ENCODE data around the gene CCDC51. TPM values are rescaled to one million over a fixed set of nuclear protein-coding genes. Genes with fewer than 3 reads are reported as not detected.

The CCDC51 gene
- polyA plus RNA-seq, 1 donor from 2014 or later = 13.4 TPM

GRCh38 chr3:48456456-48456855 is 16.5 kb upstream of the CCDC51 start:
- Mint-ChIP-seq H3K4me3 (no peak overlapping the region), H3K36me3 (peaks cover 1% of the 10 kb centered on the region), H3K9me3 (no peaks in the 10 kb centered on the region), H3K27me3 (no peaks in the 10 kb centered on the region), H3K4me1 (no peaks in the 10 kb centered on the region), H3K27ac (no peak overlapping the region)

DNA sequence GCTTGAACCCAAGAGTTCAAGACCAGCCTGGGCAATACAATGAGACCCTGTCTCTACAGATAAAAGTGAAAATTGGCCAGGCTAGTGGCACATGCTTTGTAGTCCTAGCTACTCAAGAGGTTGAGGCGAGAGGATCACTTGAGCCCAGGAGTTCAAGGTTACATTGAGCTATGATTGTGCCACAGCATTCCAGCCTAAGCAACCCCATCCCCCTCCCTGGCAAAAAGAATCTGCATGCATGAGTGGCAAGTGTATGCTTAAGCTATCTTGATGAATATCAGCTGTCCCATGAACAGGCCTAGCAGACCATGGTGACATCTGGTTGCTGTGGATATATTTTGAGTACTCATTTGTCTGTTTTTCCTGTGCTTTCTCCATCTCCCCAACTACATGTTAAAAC is 11.4 kb upstream of the CCDC51 start:
- H3K27ac Mint-ChIP-seq = no peak overlapping the region
- H3K4me1 Mint-ChIP-seq = peaks cover 12 to 15% (median 14%) of the 10 kb centered on the region in 3 donors
- no peaks in the 10 kb centered on the region for H3K36me3 Mint-ChIP-seq
- H3K4me3 Mint-ChIP-seq = no peak overlapping the region
- H3K27me3 Mint-ChIP-seq = no peaks in the 10 kb centered on the region
- no peaks in the 10 kb centered on the region for H3K9me3 Mint-ChIP-seq

DNA sequence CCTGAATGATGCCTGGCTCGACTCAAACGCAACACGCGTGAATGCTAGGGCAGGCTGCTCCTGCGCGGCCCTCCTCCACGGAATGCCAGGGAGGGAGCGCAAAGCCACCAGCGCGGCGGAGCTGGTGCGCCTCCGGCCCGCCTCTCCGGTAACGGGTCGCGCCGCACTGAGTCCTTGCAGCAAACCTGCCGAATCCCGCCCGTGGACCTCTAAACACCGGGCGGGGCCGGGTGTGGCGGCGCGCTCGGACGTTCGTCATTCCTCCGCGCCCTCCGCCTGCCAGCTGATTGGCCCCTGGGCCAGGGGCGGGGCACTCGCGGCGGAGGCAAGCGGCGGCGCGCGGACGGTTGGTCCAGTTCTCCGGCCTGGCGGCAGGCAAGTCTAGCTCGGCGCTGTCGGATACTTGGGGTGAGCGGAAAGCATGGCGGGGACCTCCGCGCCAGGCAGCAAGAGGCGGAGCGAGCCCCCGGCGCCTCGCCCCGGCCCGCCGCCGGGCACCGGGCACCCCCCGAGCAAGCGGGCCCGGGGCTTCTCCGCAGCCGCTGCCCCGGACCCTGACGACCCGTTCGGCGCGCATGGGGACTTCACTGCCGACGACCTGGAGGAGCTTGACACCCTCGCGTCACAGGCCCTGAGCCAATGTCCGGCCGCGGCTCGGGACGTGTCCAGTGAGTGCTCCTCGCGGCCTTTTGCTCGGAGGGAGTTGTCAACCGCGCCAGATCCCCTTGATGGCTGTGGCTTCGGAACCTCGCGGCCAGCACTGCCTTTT is 6.7 kb upstream of the CCDC51 start, which contains the start of gene ATRIP:
Gene ATRIP (plus strand): TSS at position 313 of the 769 bp plus-strand sequence. CDS start 109 bp downstream, at position 422.
- Mint-ChIP-seq H3K36me3 (no peaks in the 10 kb centered on the region), H3K27ac (peak within 1 kb of the TSS; percentile 93 to 96 (median 95)), H3K9me3 (no peaks in the 10 kb centered on the region), H3K4me3 (peak within 1 kb of the TSS; percentile 89 to 99 (median 94)), H3K27me3 (no peaks in the 10 kb centered on the region), H3K4me1 (peaks cover 26 to 30% (median 26%) of the 10 kb centered on the region in 3 donors)

- Mint-ChIP-seq H3K36me3 (no peaks in the 10 kb centered on the region), H3K9me3 (no peaks in the 10 kb centered on the region), H3K27me3 (no peaks in the 10 kb centered on the region), H3K4me1 (peaks cover 30 to 33% (median 32%) of the 10 kb centered on the region in 3 donors), H3K4me3 (peak overlapping the region; percentile 89 to 99 (median 94)), H3K27ac (peak overlapping the region; percentile 93 to 96 (median 95))
These were observed 6.1 kb upstream of the CCDC51 start for GRCh38 chr3:48446043-48446424.

DNA sequence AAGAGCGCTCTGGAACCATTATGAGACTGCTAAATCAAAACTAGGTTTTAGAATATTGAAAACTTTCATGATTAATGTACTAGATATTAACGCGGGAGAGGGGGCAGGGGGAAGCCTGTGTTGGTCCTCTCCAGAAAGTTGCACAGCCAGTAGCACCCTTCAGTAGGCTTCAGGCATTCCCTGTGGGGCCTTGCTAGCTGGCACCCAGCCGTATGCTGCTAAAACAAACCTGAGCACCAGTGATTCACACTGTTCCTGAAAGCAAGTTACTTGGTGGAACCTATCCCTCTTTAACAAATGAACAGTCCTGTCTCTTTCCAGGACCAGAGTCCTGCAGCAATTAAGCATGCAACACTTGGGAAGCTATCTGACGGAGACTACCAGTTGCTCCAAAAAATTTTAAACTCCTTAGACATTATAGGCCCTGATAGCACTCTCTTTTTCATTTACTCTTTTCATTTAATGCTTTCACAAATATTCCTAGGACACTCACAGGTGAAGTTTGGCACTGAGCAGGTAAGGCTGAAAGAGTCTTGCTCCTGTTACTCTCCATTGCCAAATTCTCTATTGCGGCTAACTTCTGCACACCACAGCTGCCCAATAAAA is 5.5 kb upstream of the CCDC51 start:
- H3K4me3 Mint-ChIP-seq = peak overlapping the region; percentile 89 to 99 (median 94)
- H3K27me3 Mint-ChIP-seq = no peaks in the 10 kb centered on the region
- peaks cover 30 to 37% (median 32%) of the 10 kb centered on the region in 3 donors for H3K4me1 Mint-ChIP-seq
- no peaks in the 10 kb centered on the region for H3K36me3 Mint-ChIP-seq
- H3K27ac Mint-ChIP-seq = peak overlapping the region; percentile 93 to 96 (median 95)
- no peaks in the 10 kb centered on the region for H3K9me3 Mint-ChIP-seq

DNA sequence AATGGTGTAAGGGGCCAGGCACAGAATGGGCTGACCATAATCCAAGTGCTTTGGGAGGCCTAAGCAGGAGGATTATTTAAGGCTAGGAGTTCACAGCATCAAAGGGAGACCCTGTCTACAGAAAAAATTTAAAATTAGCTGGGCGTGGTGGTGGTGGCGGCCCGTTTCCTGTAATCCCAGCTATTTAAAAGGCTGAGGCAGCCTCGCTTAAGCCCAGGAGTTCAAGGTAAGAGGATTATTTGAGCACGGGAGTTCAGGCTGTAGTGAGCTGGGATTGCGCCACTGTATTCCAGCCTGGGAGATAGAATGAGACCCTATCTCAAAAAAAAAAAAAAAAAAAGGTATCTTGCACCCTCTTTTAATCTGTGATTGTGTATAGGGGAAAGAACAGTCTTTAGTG is 2.0 kb upstream of the CCDC51 start:
- Mint-ChIP-seq H3K4me3 (peak overlapping the region; percentile 76 to 100 (median 92)), H3K4me1 (peaks cover 33 to 41% (median 34%) of the 10 kb centered on the region in 3 donors), H3K9me3 (no peaks in the 10 kb centered on the region), H3K36me3 (peaks cover 2% of the 10 kb centered on the region), H3K27ac (peak overlapping the region in 2 of 3 donors; percentile 88 to 99), H3K27me3 (no peaks in the 10 kb centered on the region)

- H3K4me3 Mint-ChIP-seq = peak overlapping the region; percentile 92 to 100 (median 95)
- peak overlapping the region; percentile 88 to 99 (median 97) for H3K27ac Mint-ChIP-seq
- H3K9me3 Mint-ChIP-seq = no peaks in the 10 kb centered on the region
- H3K36me3 Mint-ChIP-seq = peaks cover 2% of the 10 kb centered on the region
- no peaks in the 10 kb centered on the region for H3K27me3 Mint-ChIP-seq
- peaks cover 22 to 34% (median 23%) of the 10 kb centered on the region in 3 donors for H3K4me1 Mint-ChIP-seq
These were observed 655 bp upstream of the CCDC51 start for GRCh38 chr3:48440590-48440958.

DNA sequence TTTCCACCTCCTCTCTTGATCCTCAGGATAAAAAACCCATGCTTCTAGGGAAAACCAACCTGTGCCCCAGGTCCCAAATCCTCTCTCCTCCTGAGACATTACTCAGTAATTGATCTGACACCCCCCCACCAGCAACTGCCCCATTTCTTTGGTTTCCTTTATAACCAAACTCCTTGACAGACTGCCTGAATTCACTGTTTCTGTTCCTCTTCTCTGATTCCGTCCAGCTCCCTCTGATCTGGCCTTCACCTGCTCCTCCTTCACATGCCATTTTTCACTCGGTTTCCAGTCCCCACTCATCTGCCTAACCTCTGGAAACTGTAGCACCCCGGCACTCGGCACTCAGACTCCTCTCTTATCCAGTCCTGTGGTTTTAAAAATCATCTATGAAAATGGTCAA is 2.1 kb downstream of the CCDC51 start:
- H3K36me3 Mint-ChIP-seq = peaks cover 2% of the 10 kb centered on the region
- peaks cover 20 to 30% (median 20%) of the 10 kb centered on the region in 3 donors for H3K4me1 Mint-ChIP-seq
- no peaks in the 10 kb centered on the region for H3K9me3 Mint-ChIP-seq
- H3K27ac Mint-ChIP-seq = peak overlapping the region in 1 of 3 donors; percentile 40
- H3K4me3 Mint-ChIP-seq = no peak overlapping the region
- no peaks in the 10 kb centered on the region for H3K27me3 Mint-ChIP-seq

- peaks cover 3% of the 10 kb centered on the region for H3K36me3 Mint-ChIP-seq
- no peaks in the 10 kb centered on the region for H3K27me3 Mint-ChIP-seq
- peaks cover 15 to 27% (median 20%) of the 10 kb centered on the region in 3 donors for H3K4me1 Mint-ChIP-seq
These were observed 3.1 kb downstream of the CCDC51 start for GRCh38 chr3:48436855-48437254.

DNA sequence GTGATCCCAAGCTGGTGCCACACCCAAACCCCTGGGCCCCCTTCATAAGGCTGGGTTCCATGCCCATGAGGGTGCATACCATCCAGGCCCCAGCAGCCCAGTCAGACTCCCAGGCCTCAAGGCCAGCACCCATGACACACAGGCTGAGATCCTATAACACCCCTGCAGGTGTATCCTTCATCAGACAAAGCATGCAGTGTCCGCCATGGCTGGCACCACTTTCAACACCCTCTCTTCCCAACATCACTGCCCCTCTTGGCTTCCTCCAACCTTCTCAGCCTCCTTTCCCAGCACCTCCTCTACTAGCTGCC is 3.5 kb downstream of the CCDC51 start:
- Mint-ChIP-seq H3K36me3 (peaks cover 4% of the 10 kb centered on the region), H3K4me1 (peaks cover 12 to 24% (median 18%) of the 10 kb centered on the region in 3 donors), H3K27ac (no peak overlapping the region), H3K4me3 (no peak overlapping the region), H3K27me3 (no peaks in the 10 kb centered on the region), H3K9me3 (no peaks in the 10 kb centered on the region)

More at GRCh38 chr3:48436855-48437254, 3.1 kb downstream of the CCDC51 start:
- Mint-ChIP-seq H3K27ac (no peak overlapping the region), H3K9me3 (no peaks in the 10 kb centered on the region), H3K4me3 (no peak overlapping the region)

DNA sequence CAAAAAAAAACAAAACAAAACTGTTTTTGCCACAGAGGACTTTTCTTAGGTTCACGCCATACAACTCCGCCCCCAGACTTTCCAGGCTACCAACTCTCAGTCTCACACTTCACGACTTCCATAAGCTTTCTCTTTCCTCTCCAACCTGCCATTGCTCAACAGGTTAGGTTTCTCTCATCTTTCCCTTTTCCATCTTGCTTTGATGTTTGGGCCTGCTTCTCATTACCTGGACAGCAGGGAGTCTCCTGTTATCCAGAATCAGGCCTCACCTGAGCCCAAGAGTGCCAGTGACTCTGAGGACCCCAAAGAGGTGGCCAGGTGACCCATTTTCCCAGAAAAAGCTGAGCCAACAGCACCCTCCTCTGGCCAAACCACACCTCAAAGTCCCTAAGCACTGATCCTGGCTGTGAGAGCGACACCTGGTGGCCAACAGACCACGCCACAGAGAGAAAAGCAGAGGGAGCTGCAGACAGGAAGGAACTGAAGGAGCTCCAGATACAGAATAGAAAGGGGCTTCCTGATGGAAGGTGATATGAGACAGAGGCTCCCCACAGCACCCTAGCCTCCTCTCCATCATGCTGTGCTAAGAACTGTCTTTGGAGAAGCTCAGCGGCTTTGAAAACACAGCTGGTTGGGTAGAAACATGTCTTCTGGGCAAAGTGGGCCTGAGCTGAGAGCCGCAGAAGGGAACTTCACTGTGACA is 4.0 kb downstream of the CCDC51 start:
- H3K4me3 Mint-ChIP-seq = no peak overlapping the region
- no peaks in the 10 kb centered on the region for H3K9me3 Mint-ChIP-seq
- H3K27me3 Mint-ChIP-seq = peaks cover under 1% of the 10 kb centered on the region
- peaks cover 4% of the 10 kb centered on the region for H3K36me3 Mint-ChIP-seq
- H3K27ac Mint-ChIP-seq = no peak overlapping the region
- H3K4me1 Mint-ChIP-seq = peaks cover 9 to 22% (median 16%) of the 10 kb centered on the region in 3 donors

DNA sequence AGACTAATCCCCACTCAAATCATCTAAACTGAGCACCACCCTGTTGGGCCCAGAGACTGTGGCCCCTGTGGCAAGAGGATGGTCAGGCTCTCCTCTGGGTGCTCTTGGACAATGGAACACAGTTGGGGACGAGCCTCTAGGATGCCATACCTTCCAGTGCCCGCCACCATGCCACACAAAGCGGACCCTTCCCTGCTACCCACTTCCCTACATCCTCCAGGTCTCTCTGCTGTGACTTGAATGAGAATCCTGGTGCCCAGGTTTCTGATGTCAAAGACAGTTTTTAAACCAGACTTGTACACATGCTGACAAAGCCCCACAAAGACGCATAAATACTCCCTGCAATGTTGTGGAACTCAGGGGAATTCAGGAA is 4.7 kb downstream of the CCDC51 start:
- Mint-ChIP-seq H3K27ac (no peak overlapping the region), H3K36me3 (peaks cover 4% of the 10 kb centered on the region)

GRCh38 chr3:48434591-48435222 is 5.2 kb downstream of the CCDC51 start:
- H3K36me3 Mint-ChIP-seq = peaks cover 2% of the 10 kb centered on the region
- H3K4me3 Mint-ChIP-seq = no peak overlapping the region
- H3K4me1 Mint-ChIP-seq = peaks cover 4 to 13% (median 10%) of the 10 kb centered on the region in 3 donors
- H3K27me3 Mint-ChIP-seq = peaks cover 8% of the 10 kb centered on the region
- no peak overlapping the region for H3K27ac Mint-ChIP-seq
- H3K9me3 Mint-ChIP-seq = no peaks in the 10 kb centered on the region

More for the DNA sequence above, 4.7 kb downstream of the CCDC51 start:
- no peak overlapping the region for H3K4me3 Mint-ChIP-seq
- no peaks in the 10 kb centered on the region for H3K9me3 Mint-ChIP-seq
- peaks cover 6% of the 10 kb centered on the region for H3K27me3 Mint-ChIP-seq
- peaks cover 7 to 17% (median 15%) of the 10 kb centered on the region in 3 donors for H3K4me1 Mint-ChIP-seq

DNA sequence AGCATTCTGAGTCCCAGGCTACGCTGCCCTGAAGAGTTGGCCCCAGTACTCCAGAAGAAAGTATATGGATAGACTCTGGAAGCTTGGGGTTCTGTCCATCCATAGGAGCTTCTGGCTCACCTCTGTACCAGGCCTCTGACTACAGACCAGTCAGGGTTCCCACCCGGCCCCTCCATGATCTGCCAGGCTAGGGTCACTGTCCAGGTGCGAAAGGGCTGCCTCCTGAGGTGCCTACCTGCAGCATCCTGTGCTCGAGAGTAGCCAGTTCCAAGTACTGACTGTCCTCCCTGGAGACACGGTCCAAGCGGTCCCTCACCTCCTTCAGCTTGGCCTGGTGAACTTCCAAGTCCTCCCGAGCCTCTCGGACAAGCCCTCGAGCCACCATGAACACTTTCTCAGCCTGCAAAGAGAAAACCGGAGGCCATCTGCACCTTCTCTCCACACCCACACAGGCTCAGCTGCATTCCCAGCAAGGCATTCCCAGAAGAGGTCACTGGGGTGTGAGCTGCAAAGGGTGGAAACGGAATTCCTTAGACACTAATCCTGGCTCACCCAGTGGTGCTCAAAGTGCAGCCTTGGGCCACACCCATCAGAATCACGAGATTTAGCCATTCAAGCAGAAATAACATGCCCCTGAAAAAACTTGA is 6.3 kb downstream of the CCDC51 start:
- no peaks in the 10 kb centered on the region for H3K9me3 Mint-ChIP-seq
- peaks cover 8% of the 10 kb centered on the region for H3K27me3 Mint-ChIP-seq
- H3K36me3 Mint-ChIP-seq = peaks cover 2% of the 10 kb centered on the region
- H3K27ac Mint-ChIP-seq = peak overlapping the region in 1 of 3 donors; percentile 43
- peaks cover 3 to 9% (median 8%) of the 10 kb centered on the region in 3 donors for H3K4me1 Mint-ChIP-seq
- H3K4me3 Mint-ChIP-seq = peak overlapping the region in 1 of 4 donors; percentile 50

All from IgD-negative memory B cell (primary cell).